GM23248 (cell line): ENCODE data around the gene CBS. TPM values are rescaled to one million over a fixed set of nuclear protein-coding genes. Genes with fewer than 3 reads are reported as not detected.

Experiments used
- DNase-seq: peaks from one replicate; pipeline ENCODE4 v3.0.0-alpha.2; 2015
- H2AFZ ChIP-seq: fragments of 200-600 bp; sonication (generic); 2 replicates; pipeline ENCODE4 v1.6.1; 2016; ENCODE audit warnings: antibody characterized with exemption
- H3F3A ChIP-seq: fragments of 200-600 bp; sonication (generic); 2 replicates; pipeline ENCODE4 v1.6.1; 2016; ENCODE audit warnings: mild to moderate bottlenecking, antibody characterized with exemption, mixed run types; ENCODE audit not compliant: insufficient read depth
- H3K27ac ChIP-seq: fragments of 200-600 bp; sonication (generic); 2 replicates; pipeline ENCODE4 v1.5.1; 2016; ENCODE audit warnings: mild to moderate bottlenecking
- H3K27me3 ChIP-seq: fragments of 200-600 bp; sonication (generic); replicated peaks from 2 replicates; pipeline ENCODE4 v1.6.1; 2016; ENCODE audit warnings: mild to moderate bottlenecking; ENCODE audit not compliant: insufficient read depth
- H3K36me3 ChIP-seq: fragments of 200-600 bp; sonication (generic); 2 replicates; pipeline ENCODE4 v1.6.1; 2016; ENCODE audit warnings: low read depth, mild to moderate bottlenecking
- H3K4me1 ChIP-seq: fragments of 200-600 bp; sonication (generic); 2 replicates; pipeline ENCODE4 v1.6.1; 2016; ENCODE audit warnings: mild to moderate bottlenecking; ENCODE audit not compliant: insufficient read depth
- H3K4me2 ChIP-seq: fragments of 200-600 bp; sonication (generic); one replicate; pipeline ENCODE4 v1.6.1; 2016; ENCODE audit warnings: mild to moderate bottlenecking; ENCODE audit not compliant: unreplicated experiment
- H3K4me3 ChIP-seq: fragments of 200-600 bp; sonication (generic); 2 replicates; pipeline ENCODE4 v1.5.1; 2016; ENCODE audit warnings: mild to moderate bottlenecking
- H3K79me2 ChIP-seq: fragments of 200-600 bp; sonication (generic); 2 replicates; pipeline ENCODE4 v1.6.1; 2016; ENCODE audit warnings: mild to moderate bottlenecking; ENCODE audit not compliant: insufficient read depth
- H3K9ac ChIP-seq: fragments of 200-600 bp; sonication (generic); 2 replicates; pipeline ENCODE4 v1.6.1; 2016; ENCODE audit warnings: mild to moderate bottlenecking
- H3K9me2 ChIP-seq: fragments of 200-600 bp; sonication (generic); 2 replicates; pipeline ENCODE4 v1.6.1; 2016; ENCODE audit warnings: mixed run types, mild to moderate bottlenecking, moderate library complexity; ENCODE audit not compliant: insufficient read depth
- H3K9me3 ChIP-seq: fragments of 200-600 bp; sonication (generic); one replicate; pipeline ENCODE4 v1.6.1; 2017; ENCODE audit warnings: low read depth
- H4K20me1 ChIP-seq: fragments of 200-600 bp; sonication (generic); 2 replicates; pipeline ENCODE4 v1.6.0; 2016; ENCODE audit not compliant: insufficient read depth
- EZH2 ChIP-seq: fragments of 200-600 bp; sonication (generic); IDR thresholded peaks from 2 replicates; pipeline ENCODE4 v1.6.1; 2018; ENCODE audit warnings: antibody characterized with exemption, mild to moderate bottlenecking; ENCODE audit not compliant: insufficient read depth, poor library complexity, severe bottlenecking
- EZH2phosphoT487 ChIP-seq: fragments of 200-600 bp; sonication (generic); IDR thresholded peaks from 2 replicates; pipeline ENCODE4 v1.6.1; 2018; ENCODE audit warnings: antibody characterized with exemption, moderate library complexity, mild to moderate bottlenecking, low read depth; ENCODE audit not compliant: insufficient read depth
- WGBS, 2 experiments: methylation state at CpG; one replicate each; pipeline ENCODE4 v1.1.6; 2015 to 2017; ENCODE audit warnings: low lambda C conversion rate in 2 of 2, low coverage in 1 of 2; ENCODE audit errors: missing lambda C conversion rate in 2 of 2; 5-methylcytosine and 5-hydroxymethylcytosine counted together
- in situ Hi-C: fragments of 300-500 bp; cut with MboI; formaldehyde crosslinking; loops from 2 replicates; pipeline ENCODE4 v1.15.0; 2020
- polyA plus RNA-seq: library from polyadenylated mRNA; unstranded; fragments of >200 nt; fragmentation: Nextera tagmentation; extraction: Ambion mirVana; gene quantifications from 2 replicates; pipeline ENCODE4 v1.2.1, GENCODE V29; 2016
- total RNA-seq: library from RNA; depleted of rRNA; stranded (reverse); fragments of >200 nt; shearing (Covaris generic); gene quantifications from 2 replicates; pipeline ENCODE4 v1.2.3, GENCODE V29; 2014

CBS gene
- total and polyA plus RNA-seq, 2 experiments from 2014 or later, result 77.5 to 117 TPM

DNA sequence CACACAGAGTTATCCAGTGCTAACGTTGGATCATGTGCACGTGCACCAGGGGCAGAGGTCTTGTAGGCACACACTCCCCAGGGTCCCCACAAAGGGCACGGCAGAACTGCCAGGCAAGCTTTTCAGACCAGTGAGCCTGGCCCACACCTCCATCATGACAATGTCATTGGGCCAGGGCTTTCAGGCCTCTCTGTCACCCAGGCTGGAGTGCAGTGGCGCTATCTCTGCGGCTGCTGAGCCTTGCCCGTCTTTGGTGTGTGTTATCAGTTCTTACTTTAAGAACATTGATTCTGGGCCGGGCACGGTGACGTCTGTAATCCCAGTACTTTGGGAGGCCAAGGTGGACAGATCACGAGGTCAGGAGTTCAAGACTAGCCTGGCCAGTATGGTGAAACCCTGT is 57.1 kb downstream of the CBS start:
- TF ChIP-seq EZH2phosphoT487 (no peak), EZH2 (no peak)
- H3K4me2 ChIP-seq, result no peak overlapping the region
- H3F3A ChIP-seq, result no peaks in the 10 kb centered on the region
- no peaks in the 10 kb centered on the region for H3K27me3 ChIP-seq
- H3K9ac ChIP-seq, result no peak overlapping the region
- DNase-seq, result no peak
- WGBS, 2 experiments, result 95% methylated on average over 10 of the region's 10 CpGs
- H2AFZ ChIP-seq, result no peak overlapping the region
- in situ Hi-C loops, result no loop called here
- H3K9me3 ChIP-seq, result no peaks in the 10 kb centered on the region
- no peaks in the 10 kb centered on the region for H3K4me1 ChIP-seq
- no peaks in the 10 kb centered on the region for H3K79me2 ChIP-seq
- no peaks in the 10 kb centered on the region for H3K9me2 ChIP-seq
- no peak overlapping the region for H3K4me3 ChIP-seq
- no peak overlapping the region for H3K27ac ChIP-seq
- H3K36me3 ChIP-seq, result 0 out of 2 replicates have a peak, but pooled peaks cover 3% of the 10 kb centered on the region
- H4K20me1 ChIP-seq, result no peaks in the 10 kb centered on the region

DNA sequence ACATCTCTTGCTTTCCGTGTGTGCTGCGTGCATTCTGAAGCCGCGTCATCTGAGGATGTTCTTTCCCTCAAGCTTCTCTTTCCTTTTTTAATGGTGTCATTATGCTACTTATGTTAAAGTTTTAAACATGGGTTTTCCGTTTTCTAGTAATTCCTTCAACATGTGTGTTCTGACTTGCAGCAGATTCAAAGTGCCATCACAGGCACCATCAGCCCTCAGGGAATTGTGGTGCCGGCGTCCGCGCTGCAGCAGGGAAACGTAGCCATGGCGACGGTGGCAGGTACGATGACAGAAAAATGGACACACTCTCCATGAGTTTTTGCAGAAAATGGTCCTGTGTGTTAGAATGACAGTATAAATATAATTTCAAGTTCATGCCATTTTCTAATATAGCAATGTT is 58.9 kb downstream of the CBS start:
- Histone ChIP-seq H3K4me3 (no peak overlapping the region), H3K9me2 (no peaks in the 10 kb centered on the region), H3K9me3 (no peaks in the 10 kb centered on the region), H3K79me2 (no peaks in the 10 kb centered on the region), H3K9ac (no peak overlapping the region), H3K36me3 (0 out of 2 replicates have a peak, but pooled peaks cover 4% of the 10 kb centered on the region), H2AFZ (no peak overlapping the region), H3K27ac (no peak overlapping the region), H3K27me3 (no peaks in the 10 kb centered on the region), H3F3A (no peaks in the 10 kb centered on the region), H3K4me2 (no peak overlapping the region), H3K4me1 (no peaks in the 10 kb centered on the region), H4K20me1 (no peaks in the 10 kb centered on the region)
- in situ Hi-C loops, result no loop called here
- DNase-seq, result no peak
- no peak for TF ChIP-seq EZH2
- no peak for TF ChIP-seq EZH2phosphoT487
- 90 to 91% methylated on average over 13 of the region's 13 CpGs for WGBS, 2 experiments

DNA sequence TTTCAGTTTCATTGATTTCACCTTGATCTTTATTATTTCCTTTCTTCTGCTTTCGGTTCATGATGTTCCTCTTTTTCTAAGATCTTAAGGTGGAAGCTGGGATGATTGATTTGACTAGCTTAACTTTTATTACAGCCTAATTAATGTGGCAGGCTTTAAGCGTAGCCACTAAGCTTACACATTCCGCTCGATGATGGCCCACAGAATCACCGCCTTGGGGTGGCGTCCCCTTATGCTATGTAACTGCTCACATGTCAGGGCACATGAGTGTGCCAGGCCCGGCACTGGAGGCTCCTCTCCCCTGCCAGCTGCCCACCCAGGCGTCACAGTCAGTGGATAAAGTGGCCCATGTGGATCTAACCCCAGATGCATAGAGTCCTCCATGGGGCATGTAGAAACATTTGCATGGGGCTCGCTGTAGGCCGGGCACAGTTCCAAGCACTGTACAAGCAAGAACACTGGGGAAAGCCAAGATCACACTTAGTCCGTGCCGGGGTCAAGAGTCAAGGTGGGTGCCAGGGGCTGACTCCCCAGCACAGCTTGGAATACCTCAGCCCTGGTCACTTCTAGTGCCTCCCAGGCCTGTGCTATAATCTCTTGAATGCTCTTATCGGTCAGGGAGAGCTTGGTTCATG is 59.6 kb downstream of the CBS start:
- 91 to 93% methylated on average over 13 of the region's 13 CpGs for whole genome bisulfite sequencing, 2 experiments
- in situ Hi-C loops, result no loop called here

DNA sequence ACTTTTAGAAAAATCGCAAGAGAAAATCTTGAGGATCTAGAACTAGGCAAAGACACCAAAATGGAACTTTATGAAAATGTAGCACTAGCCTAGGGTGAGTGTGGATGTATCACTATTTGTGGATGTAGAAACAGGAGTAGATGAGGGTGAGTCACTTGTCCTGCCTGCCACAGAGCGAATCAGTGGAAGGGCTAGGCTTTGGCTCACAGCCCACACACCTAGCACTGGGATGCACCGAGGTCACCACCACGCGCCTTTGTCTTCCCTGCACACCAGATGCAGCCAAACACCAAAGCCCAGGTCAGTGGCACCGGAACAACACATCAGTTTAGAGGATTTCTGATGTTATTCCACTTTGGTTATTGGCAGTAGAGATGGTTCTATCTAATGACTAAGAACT is 63.0 kb downstream of the CBS start:
- H3K27me3 ChIP-seq, result no peaks in the 10 kb centered on the region
- H4K20me1 ChIP-seq, result no peaks in the 10 kb centered on the region
- in situ Hi-C loops, result loop anchor here (5.0 kb wide), 1 partner anchor 50 kb away; no protein-coding TSS in a partner anchor
- no peak overlapping the region for H3K4me2 ChIP-seq
- no peak overlapping the region for H3K27ac ChIP-seq
- H3K4me1 ChIP-seq, result no peaks in the 10 kb centered on the region
- no peak overlapping the region for H2AFZ ChIP-seq
- no peaks in the 10 kb centered on the region for H3F3A ChIP-seq
- no peaks in the 10 kb centered on the region for H3K9me2 ChIP-seq
- 0 out of 2 replicates have a peak, but pooled peaks cover 15% of the 10 kb centered on the region for H3K36me3 ChIP-seq
- no peaks in the 10 kb centered on the region for H3K79me2 ChIP-seq
- H3K9ac ChIP-seq, result no peak overlapping the region
- WGBS, 2 experiments, result 92% methylated on average over 6 of the region's 6 CpGs
- DNase-seq, result peak; percentile 51
- no peaks in the 10 kb centered on the region for H3K9me3 ChIP-seq
- TF ChIP-seq EZH2 (no peak), EZH2phosphoT487 (no peak)
- no peak overlapping the region for H3K4me3 ChIP-seq

More for the DNA sequence above, 59.6 kb downstream of the CBS start:
- Histone ChIP-seq H3F3A (no peaks in the 10 kb centered on the region), H3K4me2 (no peak overlapping the region), H3K36me3 (0 out of 2 replicates have a peak, but pooled peaks cover 4% of the 10 kb centered on the region), H3K9me2 (no peaks in the 10 kb centered on the region), H3K79me2 (no peaks in the 10 kb centered on the region), H3K4me1 (no peaks in the 10 kb centered on the region), H3K4me3 (no peak overlapping the region), H3K9me3 (no peaks in the 10 kb centered on the region), H3K9ac (no peak overlapping the region), H3K27me3 (no peaks in the 10 kb centered on the region), H2AFZ (no peak overlapping the region), H3K27ac (no peak overlapping the region), H4K20me1 (no peaks in the 10 kb centered on the region)
- TF ChIP-seq EZH2phosphoT487 (no peak), EZH2 (no peak)
- no peak for DNase-seq
